OCI-M2 (cell line): ENCODE data around the gene SEMA6A.

Experiments
- DNase-seq: peaks from one replicate; lab custom pipeline; 2025; ENCODE audit not compliant: unreplicated experiment; lab: John Stamatoyannopoulos, UW

The SEMA6A gene

GRCh38 chr5:116442931-116443551 is 131.6 kb downstream of the SEMA6A start:
- DNase-seq = no peak

GRCh38 chr5:116442095-116442534 is 132.5 kb downstream of the SEMA6A start:
- no peak for DNase-seq

GRCh38 chr5:116441223-116441622 is 133.4 kb downstream of the SEMA6A start:
- no peak for DNase-seq

GRCh38 chr5:116440457-116441001 is 134.1 kb downstream of the SEMA6A start:
- DNase-seq = no peak

- no peak for DNase-seq
Measured at GRCh38 chr5:116439905-116440304, 134.7 kb downstream of the SEMA6A start.

GRCh38 chr5:116438979-116439554 is 135.6 kb downstream of the SEMA6A start:
- DNase-seq = no peak

GRCh38 chr5:116437922-116438578 is 136.6 kb downstream of the SEMA6A start:
- DNase-seq = no peak

- DNase-seq = no peak
Measured at GRCh38 chr5:116437351-116437705, 137.3 kb downstream of the SEMA6A start.

GRCh38 chr5:116436674-116437350 is 137.8 kb downstream of the SEMA6A start:
- peak; percentile 46 for DNase-seq

- DNase-seq = no peak
Measured at GRCh38 chr5:116428966-116429365, 145.7 kb downstream of the SEMA6A start.

GRCh38 chr5:116428413-116428812 is 146.2 kb downstream of the SEMA6A start:
- DNase-seq = no peak

GRCh38 chr5:116424951-116425350 is 149.7 kb downstream of the SEMA6A start:
- DNase-seq = no peak

- no peak for DNase-seq
Measured at GRCh38 chr5:116424258-116424615, 150.4 kb downstream of the SEMA6A start.

- no peak for DNase-seq
Measured at GRCh38 chr5:116423587-116424257, 150.9 kb downstream of the SEMA6A start.

GRCh38 chr5:116423141-116423540 is 151.5 kb downstream of the SEMA6A start:
- no peak for DNase-seq

- no peak for DNase-seq
Measured at GRCh38 chr5:116421080-116421629, 153.5 kb downstream of the SEMA6A start.

GRCh38 chr5:116420540-116420939 is 154.1 kb downstream of the SEMA6A start:
- DNase-seq = no peak

- no peak for DNase-seq
Measured at GRCh38 chr5:116419258-116419657, 155.4 kb downstream of the SEMA6A start.

GRCh38 chr5:116418774-116419173 is 155.8 kb downstream of the SEMA6A start:
- no peak for DNase-seq

GRCh38 chr5:116418016-116418415 is 156.6 kb downstream of the SEMA6A start:
- DNase-seq = no peak

- DNase-seq = no peak
Measured at GRCh38 chr5:116415989-116416388, 158.6 kb downstream of the SEMA6A start.
